OCI-LY3 (cell line): ENCODE data around the gene MAPK12.

Experiments used
- EZH2phosphoT487 ChIP-seq: fragments of 200-600 bp; shearing (Covaris generic); IDR thresholded peaks from 2 replicates; pipeline ENCODE4 v1.6.1; 2018; ENCODE audit warnings: antibody characterized with exemption, mixed run types, low read depth
- TF ChIP-seq, protein P1 (sequence below): fragments of 200-600, 300-600 bp; sonication (generic); IDR thresholded peaks from 2 replicates; pipeline ENCODE4 v1.5.1; 2014; ENCODE audit warnings: antibody characterized with exemption, low read length, low read depth

DNA sequence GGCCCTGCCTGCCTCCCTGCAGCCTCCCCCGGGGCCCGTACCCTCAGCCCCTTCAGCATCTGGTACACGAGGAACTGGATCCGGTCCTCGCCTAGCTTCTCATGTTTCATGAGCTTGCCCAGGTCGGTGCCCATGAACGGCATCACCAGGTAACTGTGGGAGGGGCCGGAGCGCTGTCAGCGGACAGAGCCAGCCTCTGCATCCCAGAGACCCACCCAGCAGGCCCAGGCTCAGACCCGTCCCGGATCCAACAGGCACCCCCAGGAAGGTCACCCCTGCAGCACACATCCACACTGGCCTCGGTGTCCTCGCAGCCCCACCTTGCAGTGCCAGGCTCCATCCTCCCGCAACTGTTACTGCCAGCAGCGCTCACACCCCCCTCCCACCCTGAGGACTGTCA, 4.4 kb downstream of the MAPK12 start:
- TF ChIP-seq, protein P1, sequence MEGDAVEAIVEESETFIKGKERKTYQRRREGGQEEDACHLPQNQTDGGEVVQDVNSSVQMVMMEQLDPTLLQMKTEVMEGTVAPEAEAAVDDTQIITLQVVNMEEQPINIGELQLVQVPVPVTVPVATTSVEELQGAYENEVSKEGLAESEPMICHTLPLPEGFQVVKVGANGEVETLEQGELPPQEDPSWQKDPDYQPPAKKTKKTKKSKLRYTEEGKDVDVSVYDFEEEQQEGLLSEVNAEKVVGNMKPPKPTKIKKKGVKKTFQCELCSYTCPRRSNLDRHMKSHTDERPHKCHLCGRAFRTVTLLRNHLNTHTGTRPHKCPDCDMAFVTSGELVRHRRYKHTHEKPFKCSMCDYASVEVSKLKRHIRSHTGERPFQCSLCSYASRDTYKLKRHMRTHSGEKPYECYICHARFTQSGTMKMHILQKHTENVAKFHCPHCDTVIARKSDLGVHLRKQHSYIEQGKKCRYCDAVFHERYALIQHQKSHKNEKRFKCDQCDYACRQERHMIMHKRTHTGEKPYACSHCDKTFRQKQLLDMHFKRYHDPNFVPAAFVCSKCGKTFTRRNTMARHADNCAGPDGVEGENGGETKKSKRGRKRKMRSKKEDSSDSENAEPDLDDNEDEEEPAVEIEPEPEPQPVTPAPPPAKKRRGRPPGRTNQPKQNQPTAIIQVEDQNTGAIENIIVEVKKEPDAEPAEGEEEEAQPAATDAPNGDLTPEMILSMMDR, result no peak
- TF ChIP-seq EZH2phosphoT487, result no peak
